Activated B cell treated with CpG ODN at 0.5 μM for 24 hours (primary cell): Measurements from ENCODE around the gene ETNK2. TPM values are rescaled to one million over a fixed set of nuclear protein-coding genes. Genes with fewer than 3 reads are reported as not detected.

ENCODE experiments used
- ATAC-seq: fragments of 200-7000 bp; cut with Tn5 transposase; one replicate; pipeline ENCODE4 v1.10.0; 2021; ENCODE audit warnings: low read depth, mild to moderate bottlenecking, moderate library complexity
- CTCF ChIA-PET: fragments of 350-600 bp; sonication (Branson Sonifier 250); formaldehyde crosslinking; loops from one replicate; lab custom pipeline; 2021; ENCODE audit warnings: antibody characterized with exemption; lab: Charles Lee
- POLR2A ChIA-PET: fragments of 350-600 bp; sonication (Branson Sonifier 250); formaldehyde crosslinking; loops from one replicate; lab custom pipeline; 2021; ENCODE audit warnings: antibody characterized with exemption; lab: Charles Lee
- DNase-seq: peaks from one replicate; pipeline ENCODE4 v3.0.0; 2022
- H3K27ac Mint-ChIP-seq: one replicate; pipeline ENCODE4 v1.8.0; 2020; ENCODE audit warnings: mixed read lengths
- H3K27me3 Mint-ChIP-seq: one replicate; pipeline ENCODE4 v1.8.0; 2021; ENCODE audit warnings: mixed read lengths
- H3K36me3 Mint-ChIP-seq: one replicate; pipeline ENCODE4 v1.8.0; 2021; ENCODE audit warnings: low read depth, mixed read lengths
- H3K4me1 Mint-ChIP-seq: one replicate; pipeline ENCODE4 v1.8.0; 2021; ENCODE audit warnings: mixed read lengths
- H3K4me3 Mint-ChIP-seq: one replicate; pipeline ENCODE4 v1.8.0; 2020; ENCODE audit warnings: mild to moderate bottlenecking, mixed read lengths
- H3K9me3 Mint-ChIP-seq: one replicate; pipeline ENCODE4 v1.8.0; 2020; ENCODE audit warnings: mixed read lengths
- intact Hi-C: fragments of 100-400 bp; cut with micrococcal nuclease; formaldehyde crosslinking; loops from one replicate; pipeline ENCODE4 v1.15.1; 2024
- total RNA-seq: library from RNA; stranded (reverse); gene quantifications from 2 replicates; pipeline ENCODE4 v1.2.3, GENCODE V29; 2022
- TF ChIP-seq, protein P1 (sequence below): fragments of 200-600 bp; IDR thresholded peaks from one replicate; pipeline ENCODE4 v1.8.0; 2022; ENCODE audit warnings: antibody characterized with exemption, mild to moderate bottlenecking

ETNK2 gene
- total RNA-seq, 1 donor from 2014 or later: 0.16 TPM

DNA sequence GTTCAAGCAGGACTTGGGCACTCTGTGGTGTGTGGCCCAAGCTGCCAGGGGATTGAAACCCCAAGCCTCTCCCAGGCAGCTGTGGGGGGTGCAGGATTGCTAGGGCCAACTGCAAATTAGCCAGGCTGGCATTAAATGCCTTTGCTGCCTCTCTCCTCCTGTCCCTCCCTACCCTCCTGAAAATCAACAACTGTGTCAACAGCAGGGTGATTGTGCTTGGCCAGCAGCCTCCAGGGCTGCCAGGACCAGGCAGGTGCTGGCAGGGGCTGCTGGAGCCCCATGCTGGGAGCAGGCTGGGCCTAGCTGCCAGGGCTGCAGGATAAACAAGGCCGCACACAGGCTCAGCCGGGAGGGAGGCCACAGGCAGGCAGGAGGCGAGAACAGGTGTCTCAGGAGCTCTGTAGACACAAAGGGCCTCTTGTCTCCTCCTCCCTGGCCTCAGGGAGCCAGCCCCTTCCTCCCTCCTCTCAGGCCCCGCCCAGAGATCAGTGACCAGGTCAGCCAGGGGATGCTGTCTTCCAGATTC, 67.5 kb downstream of the ETNK2 start:
- ChIA-PET CTCF (no interaction called here), POLR2A (no interaction called here)
- H3K36me3 Mint-ChIP-seq: no peaks in the 10 kb centered on the region
- DNase-seq (no peak), ATAC-seq (no peak)
- peaks cover 12% of the 10 kb centered on the region for H3K27me3 Mint-ChIP-seq
- no peak overlapping the region for H3K27ac Mint-ChIP-seq
- no peaks in the 10 kb centered on the region for H3K9me3 Mint-ChIP-seq
- intact Hi-C loops: no loop called here
- no peaks in the 10 kb centered on the region for H3K4me1 Mint-ChIP-seq
- TF ChIP-seq, protein P1, sequence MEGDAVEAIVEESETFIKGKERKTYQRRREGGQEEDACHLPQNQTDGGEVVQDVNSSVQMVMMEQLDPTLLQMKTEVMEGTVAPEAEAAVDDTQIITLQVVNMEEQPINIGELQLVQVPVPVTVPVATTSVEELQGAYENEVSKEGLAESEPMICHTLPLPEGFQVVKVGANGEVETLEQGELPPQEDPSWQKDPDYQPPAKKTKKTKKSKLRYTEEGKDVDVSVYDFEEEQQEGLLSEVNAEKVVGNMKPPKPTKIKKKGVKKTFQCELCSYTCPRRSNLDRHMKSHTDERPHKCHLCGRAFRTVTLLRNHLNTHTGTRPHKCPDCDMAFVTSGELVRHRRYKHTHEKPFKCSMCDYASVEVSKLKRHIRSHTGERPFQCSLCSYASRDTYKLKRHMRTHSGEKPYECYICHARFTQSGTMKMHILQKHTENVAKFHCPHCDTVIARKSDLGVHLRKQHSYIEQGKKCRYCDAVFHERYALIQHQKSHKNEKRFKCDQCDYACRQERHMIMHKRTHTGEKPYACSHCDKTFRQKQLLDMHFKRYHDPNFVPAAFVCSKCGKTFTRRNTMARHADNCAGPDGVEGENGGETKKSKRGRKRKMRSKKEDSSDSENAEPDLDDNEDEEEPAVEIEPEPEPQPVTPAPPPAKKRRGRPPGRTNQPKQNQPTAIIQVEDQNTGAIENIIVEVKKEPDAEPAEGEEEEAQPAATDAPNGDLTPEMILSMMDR: no peak
- no peak overlapping the region for H3K4me3 Mint-ChIP-seq

- CTCF ChIA-PET: no interaction called here
- Mint-ChIP-seq H3K9me3 (no peaks in the 10 kb centered on the region), H3K27ac (no peak overlapping the region)
These were observed 68.4 kb downstream of the ETNK2 start for GRCh38 chr1:204083491-204083890.

DNA sequence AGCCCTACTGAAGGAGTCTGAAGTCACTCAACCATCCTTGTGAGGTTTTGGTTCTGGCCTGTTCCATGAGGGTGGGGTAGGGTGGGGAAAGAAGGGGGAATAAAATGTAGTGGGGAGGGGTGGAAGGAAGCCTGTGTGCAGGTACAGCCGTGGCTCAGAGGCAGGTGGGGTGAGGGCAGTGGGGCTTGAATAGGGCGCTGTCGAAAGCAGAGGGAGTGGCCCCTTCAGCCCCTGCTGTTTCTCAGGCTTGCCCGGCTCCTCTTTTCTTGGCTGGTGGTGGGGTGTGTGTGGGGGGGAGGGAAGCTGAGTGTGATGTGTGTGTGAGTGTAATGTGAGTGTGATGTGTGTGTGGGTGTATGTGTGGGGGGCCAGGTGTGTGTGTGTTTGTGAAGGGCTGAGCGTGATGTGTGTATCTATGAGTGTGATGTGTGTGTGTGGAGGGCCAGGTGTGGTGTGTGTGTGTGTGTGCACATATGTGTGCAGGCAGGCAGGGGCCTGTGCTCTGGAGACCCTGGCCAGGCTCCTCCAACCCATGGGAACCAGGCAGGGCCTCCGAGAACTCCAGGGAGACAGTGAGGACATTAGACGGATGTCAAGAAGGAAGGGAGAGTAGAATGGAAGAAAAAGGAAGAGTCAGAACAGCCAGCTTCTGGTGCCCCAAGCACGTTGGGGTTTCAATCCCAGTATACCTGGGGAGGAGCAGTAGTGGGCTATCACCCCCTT, 69.9 kb downstream of the ETNK2 start:
- no peaks in the 10 kb centered on the region for H3K4me1 Mint-ChIP-seq
- ATAC-seq (no peak), DNase-seq (no peak)
- peaks cover 19% of the 10 kb centered on the region for H3K27me3 Mint-ChIP-seq
- no peaks in the 10 kb centered on the region for H3K36me3 Mint-ChIP-seq
- ChIA-PET POLR2A (no interaction called here), CTCF (no interaction called here)
- H3K9me3 Mint-ChIP-seq: no peaks in the 10 kb centered on the region
- TF ChIP-seq, protein P1: no peak
- H3K27ac Mint-ChIP-seq: no peak overlapping the region
- intact Hi-C loops: no loop called here
- H3K4me3 Mint-ChIP-seq: no peak overlapping the region

More at GRCh38 chr1:204083491-204083890, 68.4 kb downstream of the ETNK2 start:
- TF ChIP-seq, protein P1: no peak
- Mint-ChIP-seq H3K27me3 (peaks cover 12% of the 10 kb centered on the region), H3K4me3 (no peak overlapping the region), H3K4me1 (no peaks in the 10 kb centered on the region), H3K36me3 (no peaks in the 10 kb centered on the region)
- ATAC-seq (no peak), DNase-seq (no peak)
- POLR2A ChIA-PET: no interaction called here
- intact Hi-C loops: no loop called here

DNA sequence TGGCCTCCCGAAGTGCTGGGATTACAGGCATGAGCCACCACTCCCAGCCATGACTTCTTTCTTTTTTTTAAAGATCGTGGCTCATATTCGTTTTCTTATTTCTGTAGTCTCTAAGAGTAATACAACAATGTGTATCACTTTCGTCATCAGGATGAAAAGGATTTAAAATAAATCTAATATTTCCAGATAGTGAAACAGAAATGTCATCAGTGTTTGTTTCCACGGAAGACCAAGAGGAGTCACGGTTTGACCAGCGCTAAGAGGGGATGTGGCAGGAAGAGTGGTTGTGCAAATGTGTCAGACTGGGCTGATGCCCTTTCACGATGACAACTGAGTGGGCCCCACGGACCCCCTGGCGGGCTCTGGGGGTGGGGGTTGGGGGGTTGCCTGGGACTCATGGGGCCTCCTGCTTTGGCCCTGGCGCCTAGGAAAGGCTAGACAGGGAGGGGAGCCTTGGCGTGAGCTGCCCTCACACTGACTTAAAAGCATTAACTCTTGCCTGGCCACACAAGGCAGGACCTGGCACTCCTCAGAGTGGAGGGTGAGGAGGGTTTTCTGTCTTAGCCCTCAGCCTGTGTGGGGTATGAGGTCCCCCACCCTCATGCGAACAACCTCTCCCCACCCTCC, 70.6 kb downstream of the ETNK2 start:
- H3K27me3 Mint-ChIP-seq: peaks cover 24% of the 10 kb centered on the region
- TF ChIP-seq, protein P1: no peak
- POLR2A ChIA-PET: no interaction called here

More for the DNA sequence above, 70.6 kb downstream of the ETNK2 start:
- Mint-ChIP-seq H3K36me3 (no peaks in the 10 kb centered on the region), H3K27ac (no peak overlapping the region), H3K9me3 (no peaks in the 10 kb centered on the region), H3K4me3 (no peak overlapping the region), H3K4me1 (no peaks in the 10 kb centered on the region)
- ATAC-seq: no peak
- CTCF ChIA-PET: no interaction called here
- intact Hi-C loops: no loop called here
- DNase-seq: no peak

Other genes with a start within 250 kb of the ETNK2 start
- gene SOX13, start 78.9 kb downstream of the ETNK2 start, total RNA-seq: not detected in 2 replicates
- gene REN, start 14.3 kb upstream of the ETNK2 start, total RNA-seq: not detected in 2 replicates
- not detected in 2 replicates for gene KISS1, start 44.4 kb upstream of the ETNK2 start, total RNA-seq
- gene GOLT1A, start 61.9 kb upstream of the ETNK2 start, total RNA-seq: not detected in 2 replicates
- gene PLEKHA6, start 207.9 kb upstream of the ETNK2 start, total RNA-seq: 0.61 and 0.62 TPM in 2 replicates